HS-27A (cell line): ENCODE measurements around the gene CDC42BPG.
A peak's percentile ranks its signal among the peaks of the same experiment; 100 is the strongest.
"Not testable (repeated sequence)": the region's sequence is repeated elsewhere in the genome, so short reads cannot be mapped to it uniquely, and the experiment has no call there.

ENCODE experiments used
- DNase-seq: peaks from one replicate; pipeline ENCODE4 v3.0.0-alpha.2; 2012; ENCODE audit warnings: low read depth, missing footprints

Gene CDC42BPG

DNA sequence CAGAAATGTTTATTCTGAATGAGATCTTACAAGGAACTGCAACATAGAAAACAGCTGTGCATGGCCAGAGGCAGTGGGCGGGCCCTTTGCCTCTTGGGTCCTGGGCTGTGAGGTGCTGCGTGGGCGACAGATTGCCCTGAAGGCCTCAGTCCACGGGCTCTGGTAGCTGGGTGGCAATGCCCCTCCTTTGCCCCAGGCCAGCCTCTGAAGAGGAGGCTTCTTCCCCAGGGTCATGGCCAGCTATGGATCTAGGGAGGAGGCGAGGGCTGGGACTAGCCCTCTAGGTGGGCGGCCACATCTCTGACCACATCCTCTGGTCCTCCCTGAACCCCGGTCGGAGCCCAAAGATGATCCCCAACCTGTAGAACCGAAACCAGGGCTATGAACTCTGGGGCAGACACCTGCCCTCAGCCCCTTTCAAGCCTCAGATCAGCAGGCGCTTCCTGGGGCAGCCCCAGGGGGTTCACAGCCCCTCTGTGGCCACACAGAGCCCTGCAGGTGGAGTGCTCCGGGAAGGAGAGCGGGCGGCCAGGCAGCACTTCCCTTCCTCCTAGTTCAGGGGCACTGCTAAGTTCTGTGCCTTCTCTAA lies 6.6 kb upstream of the CDC42BPG start:
- DNase-seq: no peak

DNA sequence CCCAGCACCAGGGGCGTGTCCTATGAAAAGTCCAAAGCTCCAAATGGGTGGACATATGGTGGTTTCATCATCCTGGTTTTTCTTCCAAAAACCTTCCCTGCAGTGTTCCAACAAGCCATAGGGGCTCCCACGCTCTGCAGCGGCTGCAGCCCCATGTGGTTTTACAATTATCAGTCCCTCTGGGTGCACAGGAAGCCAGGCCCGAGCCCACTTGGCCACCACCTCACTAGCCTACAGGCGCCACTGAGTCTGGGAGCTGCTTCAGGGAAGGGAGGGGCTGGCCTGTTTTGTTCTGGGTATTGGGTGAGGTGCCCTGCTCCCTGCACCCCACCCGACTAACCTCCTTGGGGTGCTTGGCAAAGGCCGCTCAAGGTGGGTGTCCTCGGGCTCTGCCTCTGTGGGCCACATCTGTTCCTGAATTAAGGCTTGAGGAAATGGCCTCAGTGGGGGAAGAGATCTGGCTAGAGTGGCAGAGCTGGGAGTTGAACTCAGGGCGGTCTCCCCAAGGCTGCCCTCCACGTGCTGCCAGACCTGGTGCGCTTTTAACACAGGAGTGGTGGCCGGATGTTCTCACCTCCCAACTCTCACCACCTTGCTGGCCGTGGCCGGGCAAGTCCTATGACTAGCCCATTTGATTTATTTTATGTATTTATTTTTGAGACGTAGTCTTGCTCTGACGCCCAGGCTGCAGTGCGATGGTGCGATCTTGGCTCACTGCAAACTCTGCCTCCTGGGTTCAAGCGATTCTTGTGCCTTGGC lies 5.3 kb upstream of the CDC42BPG start:
- no peak for DNase-seq

DNA sequence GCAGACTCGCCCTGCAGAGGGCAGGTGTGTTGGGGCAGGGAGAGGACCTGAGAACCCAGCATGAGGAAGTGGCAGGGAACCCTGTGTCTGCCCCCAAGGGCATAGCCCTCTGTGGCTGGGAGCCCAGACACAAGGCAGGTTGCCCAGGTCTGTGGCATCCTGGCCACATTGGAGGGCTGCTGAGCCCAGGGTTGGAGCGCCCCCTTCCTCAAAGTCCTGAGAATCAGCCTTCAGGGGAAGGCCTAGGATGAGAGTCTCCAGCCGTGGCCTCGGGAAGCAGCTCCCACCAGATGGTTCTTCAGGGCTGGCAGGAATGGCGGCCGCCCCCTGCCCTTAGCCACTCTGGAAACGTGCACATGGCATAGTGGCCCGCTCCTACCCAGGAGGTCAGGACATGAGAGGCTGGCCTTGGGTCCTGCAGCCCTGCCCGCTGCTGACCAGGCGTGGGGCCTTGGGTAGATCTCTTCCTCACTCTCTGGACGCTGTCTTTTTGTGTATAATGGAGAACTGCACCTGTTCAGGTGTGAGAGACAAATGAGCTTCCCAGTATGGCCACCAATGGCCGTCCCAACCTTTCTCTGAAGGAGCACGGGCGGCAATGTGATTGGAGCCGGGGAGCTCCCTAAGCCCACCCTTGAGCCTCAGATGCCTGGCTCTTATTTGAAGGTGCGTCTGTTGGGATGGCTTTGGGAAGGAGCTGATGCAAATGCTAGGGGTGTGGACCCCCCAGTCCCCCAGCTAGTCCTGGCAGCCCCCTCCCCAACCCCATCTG lies 4.6 kb upstream of the CDC42BPG start:
- DNase-seq: no peak

DNA sequence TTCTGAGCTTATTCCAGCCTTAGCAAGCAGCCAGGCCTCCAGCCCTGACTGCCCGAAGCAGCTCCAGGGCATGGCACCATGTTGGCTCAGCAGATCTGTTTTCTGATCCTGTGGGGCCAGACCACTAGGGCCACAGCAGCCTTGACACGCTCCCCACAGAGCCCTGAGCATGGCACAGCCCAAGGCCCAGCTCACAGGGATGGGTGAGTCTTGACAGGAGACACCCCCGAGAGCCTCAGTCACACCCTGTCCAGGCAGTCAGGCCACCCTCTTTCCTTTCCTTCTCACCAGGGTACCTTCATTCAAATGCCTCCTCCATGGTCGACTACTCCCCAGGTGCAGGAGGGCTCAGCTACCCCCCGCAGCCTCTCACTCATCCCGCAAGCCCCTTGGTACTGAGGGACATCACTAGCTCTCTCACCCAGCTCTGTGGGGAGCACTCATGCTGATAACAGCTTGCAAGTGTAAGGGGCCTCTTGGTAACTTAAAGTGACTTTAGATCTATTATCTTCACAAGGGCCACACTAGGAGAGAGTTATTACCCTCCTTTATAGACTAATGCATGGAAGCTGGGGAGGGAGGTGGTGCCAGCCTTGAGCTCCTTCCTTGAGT lies 3.9 kb upstream of the CDC42BPG start:
- no peak for DNase-seq

DNA sequence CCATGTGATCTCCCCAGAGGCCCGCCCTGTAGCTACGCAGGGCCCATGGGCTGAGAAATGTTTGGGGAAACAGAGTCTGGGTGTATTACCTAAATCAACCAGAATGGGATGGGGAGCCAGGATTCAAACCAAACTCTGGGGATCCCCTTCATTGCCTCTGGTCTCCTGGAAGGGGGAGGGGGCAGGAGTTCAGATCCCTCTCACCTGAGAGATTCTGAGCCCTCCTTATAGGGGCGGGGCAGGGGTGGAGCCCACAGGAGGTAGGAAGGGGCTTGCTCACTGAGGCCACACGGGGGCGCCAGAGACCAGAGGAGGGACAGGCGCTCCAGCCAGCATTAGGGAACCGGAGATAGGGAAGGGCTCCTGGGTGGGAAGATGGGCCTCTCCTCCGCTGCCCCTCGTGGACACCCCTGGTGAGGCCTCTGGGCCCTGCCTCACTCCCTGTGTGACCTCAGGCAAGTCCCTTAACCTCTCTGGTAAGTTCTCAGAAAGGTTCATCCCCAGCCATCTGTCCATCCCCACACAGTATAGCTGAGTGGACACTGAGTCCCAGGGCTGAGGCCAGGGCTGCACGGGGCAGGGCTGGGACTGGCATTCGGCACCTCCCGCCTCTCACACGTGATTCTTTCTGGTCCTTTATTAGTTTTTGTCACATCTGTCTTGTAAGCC lies 2.7 kb upstream of the CDC42BPG start:
- DNase-seq: peak; percentile 82

DNA sequence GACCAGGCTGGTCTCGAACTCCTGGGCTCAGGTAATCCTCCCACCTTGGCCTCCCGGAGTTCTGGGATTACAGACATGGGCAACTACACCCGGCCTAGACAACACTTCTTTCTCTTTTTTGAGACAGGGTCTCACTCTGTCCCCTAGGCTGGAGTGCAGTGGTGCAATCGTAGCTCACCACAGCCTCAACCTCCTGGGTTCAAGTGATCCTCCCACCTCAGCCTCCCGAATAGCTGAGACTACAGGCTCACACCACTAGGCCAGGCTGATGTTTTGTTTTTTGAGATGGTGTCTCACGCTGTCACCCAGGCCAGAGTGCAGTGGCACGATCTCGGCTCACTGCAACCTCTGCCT lies 1.3 kb upstream of the CDC42BPG start:
- not testable (repeated sequence) for DNase-seq

DNA sequence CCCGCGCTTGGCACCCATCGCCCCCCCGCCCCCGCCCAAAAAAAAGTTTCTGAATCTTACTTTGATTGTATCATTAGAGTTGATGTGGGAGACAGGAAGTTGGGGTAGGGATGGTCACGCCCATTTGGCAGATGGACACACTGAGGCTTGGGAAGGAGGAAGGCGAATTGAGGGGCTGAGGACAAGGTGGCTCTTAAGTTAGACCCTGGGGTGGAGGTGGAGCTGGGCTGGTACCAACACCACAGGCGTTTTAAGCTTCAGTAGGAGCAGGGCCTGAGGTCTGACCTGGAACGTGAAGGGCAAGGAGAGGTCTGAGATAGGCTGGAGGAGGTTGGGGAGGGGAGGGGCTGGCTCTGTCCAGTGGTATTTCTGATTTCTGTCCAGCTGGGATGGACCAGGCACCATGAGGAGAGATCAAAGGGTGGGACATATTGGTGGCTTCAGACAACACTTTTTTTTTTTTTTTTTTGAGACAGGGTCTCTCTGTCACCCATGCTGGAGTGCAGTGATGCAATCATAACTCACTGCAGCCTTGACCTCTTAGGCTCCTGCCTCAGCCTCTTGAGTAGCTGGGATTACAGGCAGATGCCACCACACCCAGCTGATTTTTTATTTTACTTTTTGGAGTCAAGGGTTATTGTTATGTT lies 799 bp upstream of the CDC42BPG start:
- no peak for DNase-seq

DNA sequence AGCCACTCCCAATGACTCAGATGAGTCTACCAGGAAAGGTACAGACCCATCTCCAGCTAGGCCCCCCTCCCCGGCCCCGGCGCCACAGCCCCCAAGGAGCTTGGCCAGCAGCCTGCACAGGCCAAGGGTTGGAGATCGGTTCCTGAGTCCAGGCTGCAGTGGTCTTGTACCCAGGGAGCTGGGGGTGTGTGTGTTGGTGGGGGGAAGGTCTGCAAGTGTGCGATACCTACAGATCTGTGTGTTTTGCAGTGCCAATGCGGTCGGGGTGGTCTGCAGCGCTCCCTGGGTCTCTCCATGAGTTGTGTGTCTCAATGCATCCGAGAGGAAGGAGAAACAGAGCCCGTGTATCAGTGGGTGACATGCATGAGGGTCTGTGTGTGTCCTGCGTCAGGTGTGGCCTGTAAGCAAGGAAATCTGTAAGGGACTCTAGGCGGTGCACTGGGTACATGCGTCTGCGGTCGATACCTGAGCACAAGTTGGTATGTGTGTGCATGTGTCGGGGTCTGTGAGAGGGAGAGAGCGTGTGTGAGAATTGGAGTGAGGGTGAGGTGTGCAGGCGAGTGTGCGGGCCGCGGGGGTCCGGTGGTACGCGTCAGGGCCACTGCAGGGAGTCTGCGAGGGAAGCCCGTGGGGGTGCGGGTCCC lies 645 bp downstream of the CDC42BPG start:
- no peak for DNase-seq

DNA sequence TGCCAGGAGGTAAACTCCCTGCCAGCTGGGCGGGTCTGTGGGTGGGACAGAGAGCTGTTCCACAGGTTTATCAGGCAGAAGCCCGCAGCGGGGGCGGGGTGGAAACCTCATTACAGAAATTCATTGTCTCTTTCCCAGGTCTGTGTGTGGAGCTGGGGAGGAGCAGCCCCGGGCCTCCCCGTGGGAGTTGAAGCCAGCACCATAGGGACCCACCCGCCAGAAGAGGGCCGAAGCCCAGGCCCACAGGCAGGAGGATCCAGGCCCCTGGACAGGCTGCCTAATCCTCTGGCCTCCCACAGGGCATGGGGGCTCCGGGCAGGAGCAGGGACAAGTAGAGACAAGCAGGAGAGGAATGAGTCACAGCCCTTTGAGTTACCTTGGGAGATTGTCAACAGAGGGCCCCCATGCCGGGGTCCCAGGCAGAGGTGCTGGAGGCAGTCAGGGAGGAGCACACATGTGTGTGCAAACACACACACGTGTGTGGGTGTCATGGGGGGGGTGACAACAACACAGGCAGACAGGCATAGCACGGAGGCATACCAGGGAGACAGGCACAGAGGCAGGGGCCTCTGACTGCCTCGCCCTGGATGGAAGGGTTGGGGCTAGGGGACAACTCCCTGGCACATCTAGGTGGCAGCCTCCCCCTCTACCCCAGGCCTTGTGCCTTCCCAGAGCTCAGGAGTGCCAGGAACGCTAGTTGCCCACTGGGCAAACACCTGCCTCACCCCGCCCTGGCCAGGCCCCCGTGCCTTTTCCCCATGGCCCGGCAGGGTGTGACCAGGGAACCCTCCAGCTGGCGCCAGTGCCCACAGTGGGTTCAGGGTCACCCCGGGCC lies 1.4 kb downstream of the CDC42BPG start:
- no peak for DNase-seq

DNA sequence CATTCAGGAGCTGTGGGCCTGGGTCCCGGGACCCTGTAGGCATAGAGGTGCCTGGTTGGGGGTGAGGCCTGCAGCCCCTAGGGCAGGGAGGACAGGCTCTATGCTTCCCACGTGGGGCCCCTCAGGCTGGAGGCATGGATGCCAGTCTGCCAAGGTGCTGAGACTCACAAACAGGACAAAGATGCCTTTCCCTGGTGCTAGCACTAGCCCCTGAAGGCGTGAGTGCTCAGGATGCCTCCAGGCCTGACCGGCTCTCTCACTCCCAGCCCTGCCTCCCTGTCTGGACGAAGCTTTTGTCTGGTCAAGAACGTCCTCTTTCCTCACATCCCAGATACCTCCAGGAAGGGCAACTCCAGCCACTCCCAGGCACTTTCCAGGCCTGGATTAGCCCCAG lies 2.1 kb downstream of the CDC42BPG start:
- no peak for DNase-seq

DNA sequence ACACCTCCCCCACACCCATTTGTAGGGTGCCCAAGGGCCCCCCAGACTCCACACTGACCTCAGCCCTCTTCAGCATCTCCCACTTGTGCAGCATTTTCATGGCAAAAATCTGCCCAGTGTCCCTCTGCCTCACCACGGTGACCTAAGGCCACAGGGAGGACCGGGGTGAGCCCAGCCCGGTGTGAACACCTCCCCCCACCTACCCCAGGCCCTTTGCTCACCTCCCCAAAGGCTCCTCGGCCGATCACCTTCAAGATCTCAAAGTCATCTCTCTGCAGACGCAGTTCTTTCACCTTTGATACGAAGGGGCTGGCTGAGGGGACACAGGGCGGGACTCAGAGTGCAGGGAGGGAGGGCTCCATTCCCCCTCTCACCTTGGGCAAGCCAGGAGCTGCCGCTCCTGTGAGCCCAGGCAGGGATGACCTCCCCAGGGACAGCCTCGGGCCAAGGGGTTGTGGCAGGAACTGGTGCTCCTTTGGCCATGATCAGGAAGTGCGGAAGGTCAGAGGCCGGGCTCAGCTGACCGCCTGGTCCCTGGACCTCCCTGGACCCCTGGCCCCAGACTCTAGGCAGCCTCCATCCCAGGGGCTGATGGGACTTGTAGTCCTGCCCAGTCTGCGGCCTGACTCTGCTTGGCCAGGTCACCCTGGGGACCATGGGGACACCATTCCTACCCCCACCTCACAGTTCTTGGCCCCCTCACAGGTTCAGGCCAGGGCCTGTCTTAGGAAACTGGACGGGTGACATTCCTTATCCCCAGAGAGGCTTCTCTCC lies 2.7 kb downstream of the CDC42BPG start:
- DNase-seq: no peak

DNA sequence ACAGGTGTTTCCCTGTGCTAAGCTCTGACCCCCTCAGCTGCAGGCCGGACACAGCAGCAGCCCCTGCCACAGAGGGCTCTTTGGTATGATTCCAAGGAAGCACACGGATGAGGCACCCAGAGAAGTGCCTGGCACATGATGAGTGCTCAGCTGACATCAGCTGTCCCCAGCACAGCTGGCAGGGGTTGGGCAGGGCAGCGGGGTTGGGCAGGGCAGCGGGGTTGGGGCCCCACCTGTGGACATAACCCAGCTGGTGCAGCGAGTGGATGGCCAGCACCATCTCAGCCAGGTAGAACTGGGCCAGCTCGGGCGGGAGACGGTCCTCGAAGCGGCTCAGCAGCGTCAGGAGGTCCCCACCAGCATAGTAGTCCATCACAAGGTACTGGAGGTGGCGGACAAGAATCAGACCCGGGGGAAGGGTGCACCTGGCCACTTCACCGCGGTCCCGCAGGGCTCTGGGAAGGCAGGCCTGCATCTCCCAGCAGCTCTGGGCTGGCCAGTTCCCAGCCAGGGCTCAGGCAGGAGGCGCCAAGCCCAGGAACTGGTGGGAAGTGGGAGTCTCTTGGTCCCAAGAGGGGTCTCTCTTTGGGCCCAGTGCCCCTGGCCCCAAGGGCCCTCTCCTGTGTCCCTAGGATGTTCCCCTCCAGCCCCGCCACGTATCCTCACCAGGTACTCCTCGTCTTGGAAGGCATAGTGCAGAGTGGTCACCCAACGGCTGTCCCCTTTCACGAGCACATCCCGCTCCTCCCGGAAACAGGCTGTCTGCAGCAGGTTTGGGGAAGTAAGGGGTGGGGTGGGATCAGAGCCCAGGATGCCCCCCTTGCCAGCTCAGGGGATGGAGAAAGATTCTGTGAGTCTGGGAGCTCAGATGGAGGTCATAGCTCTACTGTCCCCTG lies 4.3 kb downstream of the CDC42BPG start:
- DNase-seq: no peak

DNA sequence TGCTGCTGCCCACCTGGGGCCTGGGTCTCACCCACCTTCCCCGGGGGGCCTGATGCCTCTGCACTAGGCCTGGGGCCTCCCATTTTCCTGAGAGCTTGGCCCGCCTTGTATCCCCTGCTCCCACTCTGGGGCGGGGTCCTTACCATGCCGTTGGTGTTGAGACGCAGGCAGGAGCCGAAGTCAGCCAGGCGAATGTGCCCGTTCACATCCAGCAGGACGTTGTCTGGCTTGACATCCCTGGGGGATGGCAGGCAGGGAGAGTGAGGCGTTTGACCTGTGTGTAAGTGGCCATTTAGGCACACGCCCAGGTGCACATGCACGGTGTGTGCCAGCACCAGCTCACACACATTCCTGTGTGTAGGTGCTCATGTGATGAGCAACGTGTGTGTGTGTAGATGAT lies 5.1 kb downstream of the CDC42BPG start:
- no peak for DNase-seq

DNA sequence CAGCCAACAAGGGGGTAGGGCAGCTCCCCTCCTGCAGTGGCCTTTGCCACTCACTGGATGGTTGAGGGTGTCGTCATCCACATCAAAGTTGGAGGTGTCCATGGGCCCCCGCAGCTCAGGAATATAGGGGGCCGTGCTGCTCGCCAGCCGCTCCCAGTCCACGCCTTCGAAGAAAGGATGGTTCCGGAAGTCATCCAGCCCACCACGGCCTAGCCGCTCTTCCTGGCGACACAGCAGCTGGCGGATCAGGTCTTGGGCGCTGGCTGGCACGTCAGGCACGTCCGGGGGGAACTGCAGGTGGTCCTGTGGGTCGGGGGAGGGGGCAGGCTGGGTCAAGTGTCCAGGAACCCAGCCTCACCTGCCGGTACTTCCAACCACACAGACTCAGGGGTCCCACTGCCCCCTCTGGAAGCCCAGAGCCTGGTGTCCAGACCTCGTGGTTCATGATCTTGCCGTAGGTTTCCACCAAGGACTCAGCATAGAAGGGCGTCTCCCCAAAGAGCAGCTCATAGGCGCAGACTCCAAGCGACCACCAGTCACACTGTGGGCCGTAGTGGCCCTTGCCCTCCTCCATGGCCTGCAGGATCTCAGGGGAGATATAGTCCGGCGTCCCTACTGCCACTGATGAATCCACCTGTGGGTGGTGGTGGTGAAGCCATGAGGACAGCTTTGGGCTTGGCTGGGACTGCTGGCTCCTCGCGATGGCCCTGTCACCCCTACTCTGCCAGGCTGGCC lies 5.7 kb downstream of the CDC42BPG start:
- DNase-seq: no peak

DNA sequence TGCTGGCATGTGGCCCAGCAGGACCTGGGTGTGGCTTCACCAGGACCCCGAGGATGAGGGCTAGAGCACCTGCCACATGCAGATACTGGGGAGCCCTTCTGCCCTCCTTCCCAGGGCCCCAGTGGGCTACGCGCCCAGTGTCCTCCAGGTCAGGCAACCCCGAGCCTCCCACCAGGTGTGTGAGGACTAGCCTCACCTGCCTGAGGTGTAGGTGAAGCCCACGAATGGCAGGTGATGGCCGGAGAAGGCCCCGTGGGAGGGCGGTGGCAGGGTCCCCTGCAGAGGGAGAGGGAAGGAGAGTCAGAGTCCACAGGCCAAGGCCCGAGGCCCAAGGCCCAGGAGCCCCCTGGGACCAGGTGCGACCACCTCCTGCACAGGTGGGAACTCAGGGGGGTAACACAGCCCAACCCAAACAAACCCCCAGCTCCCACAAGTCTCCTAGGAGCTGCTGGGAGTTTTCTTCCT lies 6.5 kb downstream of the CDC42BPG start:
- DNase-seq: no peak

DNA sequence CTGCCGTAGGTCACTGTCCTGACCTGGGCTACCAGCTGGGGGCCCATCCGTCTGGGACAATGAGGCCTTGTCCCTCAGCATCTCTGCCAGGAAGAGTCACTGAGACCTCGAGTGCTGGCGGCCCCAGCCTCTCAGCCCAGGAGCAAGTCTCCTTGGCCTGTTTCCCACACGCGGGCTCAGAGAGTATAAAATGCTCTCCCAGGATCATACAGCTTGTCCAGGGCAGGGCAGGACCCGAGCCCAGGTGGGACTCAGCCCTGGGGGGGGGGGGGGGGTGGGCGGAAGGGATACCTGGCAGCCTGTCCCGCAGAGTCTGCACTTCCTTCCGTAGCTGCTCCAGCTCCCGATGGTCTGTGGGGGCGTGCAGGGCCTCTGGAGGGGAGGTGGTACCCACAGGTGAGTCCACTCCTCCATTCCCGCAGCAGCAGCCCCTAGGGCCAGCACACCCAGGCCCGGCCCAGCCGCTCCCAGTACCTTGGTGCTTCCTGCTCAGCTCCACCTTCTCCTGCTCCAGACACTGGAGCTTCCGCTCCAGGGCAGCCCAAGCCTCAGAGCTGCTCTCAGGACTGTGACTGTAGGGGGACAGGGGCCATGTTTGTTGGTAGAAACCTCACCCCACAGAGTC lies 7.9 kb downstream of the CDC42BPG start:
- no peak for DNase-seq
